GM19025 (cell line): ENCODE measurements around the gene MYH15.
A peak's percentile ranks its signal among the peaks of the same experiment; 100 is the strongest.

Source experiments
- ATAC-seq: cut with Tn5 transposase; IDR thresholded peaks from one replicate; pipeline ENCODE4 v1.9.1; 2021; ENCODE audit warnings: mild to moderate bottlenecking, low read depth, moderate library complexity; ENCODE audit not compliant: unreplicated experiment

The MYH15 gene

GRCh38 chr3:108511055-108511454, 659 bp upstream of the MYH15 start:
- ATAC-seq = no peak

GRCh38 chr3:108509871-108510270, 525 bp downstream of the MYH15 start:
- ATAC-seq = no peak

- ATAC-seq = no peak
These were observed 1.1 kb downstream of the MYH15 start for GRCh38 chr3:108509263-108509662.

GRCh38 chr3:108507902-108508301, 2.5 kb downstream of the MYH15 start:
- ATAC-seq = no peak

- ATAC-seq = no peak
These were observed 4.6 kb downstream of the MYH15 start for GRCh38 chr3:108505811-108506210.

DNA sequence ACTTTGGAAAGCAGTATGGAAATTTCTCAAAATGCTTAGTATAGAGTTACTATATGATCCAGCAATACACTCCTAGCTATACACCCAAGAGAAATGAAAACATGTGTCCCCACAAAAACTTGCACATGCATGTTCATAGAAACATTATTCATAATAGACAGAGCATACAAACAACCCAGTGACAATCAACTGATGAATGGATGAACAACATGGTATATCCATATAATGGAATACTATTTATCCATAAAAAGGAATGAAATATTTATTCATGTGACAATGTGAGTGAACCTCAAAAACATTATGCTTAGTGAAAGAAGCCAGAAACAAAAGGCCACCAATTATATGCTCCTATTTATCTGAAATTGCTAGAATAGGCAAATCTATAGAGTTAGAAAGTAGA, 6.7 kb downstream of the MYH15 start:
- no peak for ATAC-seq

GRCh38 chr3:108501535-108501934, 8.9 kb downstream of the MYH15 start:
- no peak for ATAC-seq

DNA sequence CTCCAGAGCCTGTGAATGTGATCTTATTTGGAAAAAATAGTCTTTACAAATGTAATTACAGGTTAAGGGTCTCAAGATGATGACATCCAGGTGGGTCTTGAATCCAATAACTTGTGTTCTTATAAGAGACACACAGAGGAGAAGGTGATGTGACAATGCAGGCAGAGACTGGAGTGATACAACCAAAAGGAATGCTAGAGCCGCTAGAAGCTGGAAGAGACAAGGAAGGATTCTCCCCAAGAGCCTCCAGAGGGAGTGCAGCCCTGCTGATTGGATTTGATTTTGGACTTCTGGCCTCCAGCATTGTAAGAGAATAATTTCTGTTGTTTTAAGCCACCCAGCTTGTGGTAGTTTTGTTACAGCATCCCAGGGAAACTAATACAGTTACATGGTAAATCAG, 9.7 kb downstream of the MYH15 start:
- no peak for ATAC-seq

DNA sequence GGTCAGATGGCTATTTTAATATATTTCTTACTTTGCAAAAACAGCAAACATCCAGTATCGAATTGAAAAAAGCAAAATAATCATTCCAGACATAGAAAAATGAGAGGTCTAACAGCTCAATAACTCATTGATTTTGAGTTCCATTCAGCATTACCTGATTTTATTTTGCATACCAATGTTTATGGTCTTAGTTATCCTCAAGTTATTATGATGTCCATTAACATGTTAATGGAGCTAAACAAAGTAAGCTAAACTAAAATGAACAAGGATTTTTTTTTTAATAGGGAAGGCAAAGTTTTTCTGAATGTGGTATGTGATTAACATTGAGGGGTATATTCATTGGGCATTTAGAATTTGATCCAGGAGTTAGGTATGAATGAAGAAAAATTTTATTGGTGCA, 13.1 kb downstream of the MYH15 start:
- no peak for ATAC-seq

DNA sequence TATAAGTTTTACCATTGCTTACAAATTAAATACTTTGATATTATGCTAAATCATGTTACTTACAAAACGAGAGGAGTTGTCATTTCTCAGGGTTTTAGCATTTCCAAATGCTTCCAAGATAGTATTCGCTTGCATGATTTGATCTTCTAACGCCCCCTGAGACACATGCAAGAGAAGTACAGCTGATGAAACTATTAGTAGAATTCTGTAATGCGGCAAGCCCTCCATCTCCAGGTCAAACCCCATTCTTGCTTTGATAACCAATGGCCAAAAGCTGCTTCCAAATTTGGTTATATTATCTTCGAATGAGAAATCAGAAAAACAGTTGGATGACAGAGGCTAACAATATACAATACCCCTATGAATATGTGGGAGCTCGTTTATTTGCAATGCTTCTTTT, 14.7 kb downstream of the MYH15 start:
- ATAC-seq = no peak

GRCh38 chr3:108494906-108495531, 15.4 kb downstream of the MYH15 start:
- ATAC-seq = no peak

- ATAC-seq = no peak
These were observed 16.5 kb downstream of the MYH15 start for GRCh38 chr3:108493862-108494261.

GRCh38 chr3:108491456-108491855, 18.9 kb downstream of the MYH15 start:
- ATAC-seq = no peak

GRCh38 chr3:108489776-108490175, 20.6 kb downstream of the MYH15 start:
- peak; percentile 55 for ATAC-seq

- ATAC-seq = no peak
These were observed 21.8 kb downstream of the MYH15 start for GRCh38 chr3:108488631-108489030.

DNA sequence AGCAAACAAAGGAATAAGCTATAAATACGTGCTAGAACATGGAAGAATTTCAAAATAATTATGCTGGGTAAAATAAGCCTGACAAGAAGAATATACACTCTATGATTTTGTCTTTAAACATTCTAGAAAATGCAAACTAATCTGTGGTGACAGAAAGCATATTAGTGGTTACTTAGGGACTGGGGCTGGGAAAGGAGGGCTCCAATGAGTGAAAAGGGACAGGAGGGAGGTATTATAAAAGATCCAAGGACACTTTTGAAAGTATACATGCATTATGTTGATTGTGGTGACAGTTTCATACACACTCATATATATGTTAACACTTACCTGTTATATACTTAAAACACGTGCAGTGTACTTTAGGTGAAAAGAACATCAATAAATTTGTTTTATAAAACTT, 23.0 kb downstream of the MYH15 start:
- ATAC-seq = no peak

DNA sequence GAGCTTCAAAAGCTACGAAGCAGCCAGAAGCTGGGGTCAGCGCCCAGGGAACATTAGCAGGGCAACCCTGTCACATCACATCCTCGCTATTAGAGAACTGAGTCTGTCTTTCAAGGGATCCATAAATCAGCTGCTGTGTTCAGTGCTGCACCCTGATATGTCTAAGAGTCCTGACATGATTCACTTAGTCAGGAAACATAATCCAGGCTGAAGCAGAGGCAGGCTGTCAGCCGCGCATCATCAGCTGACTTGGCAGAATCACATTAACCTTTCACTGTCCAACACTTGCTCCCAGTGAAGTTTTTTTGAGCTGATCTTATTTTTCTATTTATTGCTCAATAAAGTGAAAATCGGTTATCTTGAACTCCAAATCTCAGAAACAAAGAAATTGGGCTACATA, 23.5 kb downstream of the MYH15 start:
- ATAC-seq = no peak

- ATAC-seq = no peak
These were observed 24.1 kb downstream of the MYH15 start for GRCh38 chr3:108486338-108486737.

DNA sequence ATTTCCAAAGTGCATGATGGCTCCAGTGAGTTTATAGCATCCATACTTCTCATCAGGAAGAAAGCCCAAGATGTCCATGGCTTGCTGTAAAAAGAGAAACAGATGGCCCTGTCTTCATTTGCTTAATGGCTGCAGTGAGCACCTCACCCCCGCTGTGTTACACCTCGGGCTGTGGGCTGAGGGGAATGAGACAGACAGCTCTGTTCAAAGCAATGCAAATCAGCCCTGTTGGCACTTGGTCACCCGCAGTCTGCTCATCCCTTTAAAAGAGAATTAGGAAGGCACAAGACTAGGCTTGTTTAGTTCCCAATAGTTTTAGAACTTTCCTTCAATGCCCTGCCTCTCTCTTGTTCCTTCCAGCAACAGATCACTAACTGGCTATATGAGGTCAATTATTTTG, 25.2 kb downstream of the MYH15 start:
- no peak for ATAC-seq

DNA sequence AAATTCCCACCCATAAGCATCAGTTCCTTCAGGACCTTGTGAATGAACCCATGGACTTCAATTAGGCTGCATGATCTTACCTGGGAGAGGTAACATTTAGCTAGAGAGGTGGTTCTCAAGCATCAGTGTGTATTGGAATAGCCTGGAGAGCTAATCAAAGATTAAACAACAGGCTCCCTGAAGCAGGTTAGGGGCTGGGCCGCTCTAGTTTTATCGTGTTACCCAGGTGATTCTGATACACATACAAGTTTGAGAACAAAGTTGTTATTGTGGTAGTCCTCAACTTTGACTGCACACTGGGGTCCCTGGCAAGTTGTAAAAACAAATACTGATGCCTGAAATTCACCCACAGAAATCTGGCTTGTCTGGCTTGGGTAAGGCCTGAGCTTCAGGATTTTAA, 31.2 kb downstream of the MYH15 start:
- no peak for ATAC-seq

GRCh38 chr3:108477511-108478147, 32.8 kb downstream of the MYH15 start:
- no peak for ATAC-seq

DNA sequence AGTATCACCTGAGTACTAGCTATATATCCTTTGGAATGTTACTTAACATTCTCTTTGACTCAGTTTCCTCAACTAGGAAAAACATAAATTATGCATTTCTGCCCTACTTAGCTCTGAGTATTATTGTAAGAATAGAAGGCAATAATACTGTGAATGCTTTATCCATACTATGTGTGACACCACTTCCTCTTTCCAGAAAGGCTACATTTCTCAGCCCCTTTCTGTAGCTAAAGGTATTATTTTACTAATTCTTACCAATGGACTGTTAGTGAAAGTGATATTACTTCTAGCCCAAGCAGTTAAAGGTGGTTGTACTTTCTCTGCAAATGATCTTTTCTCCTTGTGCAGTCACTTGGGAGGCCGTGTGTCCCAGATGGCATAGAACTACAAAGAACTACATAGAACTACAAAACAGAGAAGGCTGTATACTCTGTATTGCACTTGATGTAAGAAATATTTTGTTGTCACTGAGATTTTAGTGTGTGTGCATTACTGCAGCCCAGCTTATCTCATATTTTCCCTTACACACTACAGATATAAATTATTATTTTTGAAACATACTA, 35.1 kb downstream of the MYH15 start:
- no peak for ATAC-seq
